NOMO-1 treated with DMSO at 0.1 percent for 48 hours (cell line): ENCODE results near the gene UBE2C.

Experiments
- DNase-seq: peaks from one replicate; lab custom pipeline; 2025; ENCODE audit not compliant: unreplicated experiment; lab: John Stamatoyannopoulos, UW

The UBE2C gene

GRCh38 chr20:45857882-45858216 is 45.4 kb downstream of the UBE2C start:
- DNase-seq, result peak; percentile 56

- DNase-seq, result no peak
Observed at GRCh38 chr20:45859916-45860315, 47.5 kb downstream of the UBE2C start.

- DNase-seq, result no peak
Observed at GRCh38 chr20:45860560-45861220, 48.2 kb downstream of the UBE2C start.

- no peak for DNase-seq
Observed at GRCh38 chr20:45861221-45862075, 49.0 kb downstream of the UBE2C start.

- no peak for DNase-seq
Observed at GRCh38 chr20:45863543-45864470, 51.4 kb downstream of the UBE2C start.

- no peak for DNase-seq
Observed at GRCh38 chr20:45866454-45866853, 54.0 kb downstream of the UBE2C start.
